Kidney epithelial cell (primary cell): Measurements from ENCODE around the gene KRTAP12-3. TPM values are rescaled to one million over a fixed set of nuclear protein-coding genes. Genes with fewer than 3 reads are reported as not detected.
"Not testable (repeated sequence)": the region's sequence is repeated elsewhere in the genome, so short reads cannot be mapped to it uniquely, and the experiment has no call there.

ENCODE experiments used
- DNase-seq: peaks from one replicate; pipeline ENCODE4 v3.0.0-alpha.2; 2010; ENCODE audit warnings: low read depth
- H3K27me3 ChIP-seq: 2 replicates; pipeline ENCODE4 v1.6.0; 2011; ENCODE audit warnings: low read length; ENCODE audit not compliant: control insufficient read depth, insufficient read depth
- H3K36me3 ChIP-seq: 2 replicates; pipeline ENCODE4 v1.5.1; 2011; ENCODE audit warnings: low read length; ENCODE audit not compliant: control insufficient read depth, insufficient read depth
- H3K4me3 ChIP-seq: 2 replicates; pipeline ENCODE4 v1.5.1; 2011; ENCODE audit warnings: low read depth, mild to moderate bottlenecking, control low read depth, low read length
- CTCF ChIP-seq: IDR thresholded peaks from 2 replicates; pipeline ENCODE4 v1.5.1; 2011; ENCODE audit warnings: mild to moderate bottlenecking, moderate library complexity, low read length, control low read depth, inconsistent platforms; ENCODE audit not compliant: insufficient read depth, poor library complexity, severe bottlenecking
- total RNA-seq: library from RNA; depleted of rRNA; stranded (reverse); fragments of >200 nt; gene quantifications from 2 replicates; pipeline ENCODE4 v1.2.3, GENCODE V29; 2015

Gene KRTAP12-3
- total RNA-seq, 1 donor from 2014 or later: not detected

DNA sequence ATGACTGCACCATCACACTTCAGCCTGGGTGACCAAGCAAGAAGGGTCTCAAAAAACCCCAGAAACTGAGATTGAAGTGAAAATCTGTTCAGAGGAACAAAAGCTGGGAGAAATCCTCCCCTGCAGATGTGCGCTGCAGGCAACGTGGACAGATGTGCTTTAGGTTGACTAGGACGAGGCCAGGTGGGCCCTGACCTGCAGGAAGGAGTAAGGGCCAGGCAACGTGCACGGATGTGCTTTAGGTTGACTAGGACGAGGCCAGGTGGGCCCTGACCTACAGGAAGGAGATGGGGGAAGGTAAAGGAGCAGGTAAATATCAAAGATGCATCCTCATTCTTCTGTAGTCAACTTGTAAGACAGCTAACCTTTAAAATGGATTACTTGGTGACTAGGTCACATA is 26.8 kb downstream of the KRTAP12-3 start:
- Histone ChIP-seq H3K4me3 (no peak overlapping the region), H3K27me3 (peaks cover 10% of the 10 kb centered on the region), H3K36me3 (no peaks in the 10 kb centered on the region)
- DNase-seq: no peak
- no peak for TF ChIP-seq CTCF

DNA sequence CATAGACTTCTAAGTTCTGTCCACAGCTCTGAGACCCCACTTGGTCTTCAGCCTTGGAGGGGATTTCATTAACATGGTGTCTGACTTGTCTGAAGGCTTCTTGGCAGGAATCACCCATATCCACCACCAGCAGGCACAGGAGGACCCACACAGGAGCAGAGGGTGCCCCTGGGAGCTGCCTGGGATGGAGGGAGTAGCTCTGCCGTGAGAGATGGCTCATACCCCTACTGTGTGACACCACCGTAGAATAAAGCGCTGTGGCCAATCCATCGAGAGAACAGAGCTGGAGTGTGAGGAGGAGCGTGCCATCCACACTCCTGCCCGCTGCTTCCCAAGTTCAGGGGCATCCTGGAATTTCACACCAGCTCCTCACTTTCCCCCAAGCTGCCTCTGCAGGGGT is 27.3 kb downstream of the KRTAP12-3 start:
- not testable (repeated sequence) for DNase-seq, H3K27me3 ChIP-seq, H3K4me3 ChIP-seq, H3K36me3 ChIP-seq

DNA sequence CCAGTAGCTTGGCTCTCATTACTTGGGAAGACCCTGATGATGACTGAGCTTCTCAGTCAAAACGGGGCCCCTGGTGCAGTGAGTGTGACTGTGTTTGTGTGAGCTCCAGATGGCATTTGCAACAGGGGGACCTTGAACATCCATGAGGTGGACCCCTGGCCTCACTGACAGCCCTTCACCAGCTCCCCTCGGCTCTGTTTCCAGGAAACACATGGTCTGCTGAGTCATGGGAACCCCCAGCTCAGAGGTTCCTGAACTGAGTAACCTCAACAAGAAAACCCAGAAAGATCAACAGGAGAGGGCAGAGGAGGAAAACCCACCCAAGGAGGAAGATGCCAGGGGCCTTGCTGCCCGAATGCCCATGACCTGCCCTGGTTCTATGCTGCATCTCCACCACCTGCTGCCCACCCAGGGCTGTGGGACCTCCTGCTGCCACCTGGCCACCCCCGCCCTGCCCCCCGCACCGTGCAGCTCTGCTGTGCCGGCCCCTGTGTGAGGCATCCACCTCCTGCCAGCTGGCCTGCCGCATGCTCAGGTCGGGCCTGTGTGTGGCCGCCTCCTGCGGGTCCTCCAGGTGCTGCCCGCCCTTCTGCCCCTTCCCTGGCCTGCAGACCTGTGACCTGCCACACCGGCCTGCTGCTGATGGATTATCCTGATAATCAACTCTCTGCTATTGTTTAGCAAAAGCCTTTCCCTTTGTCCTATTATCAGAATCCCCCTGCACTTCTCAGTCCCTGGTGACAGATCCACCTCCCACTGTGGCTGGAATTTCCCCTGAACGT is 28.5 kb downstream of the KRTAP12-3 start:
- no peak for DNase-seq
- H3K27me3 ChIP-seq: peaks cover 10% of the 10 kb centered on the region
- no peak for TF ChIP-seq CTCF
- H3K36me3 ChIP-seq: no peaks in the 10 kb centered on the region
- H3K4me3 ChIP-seq: no peak overlapping the region

DNA sequence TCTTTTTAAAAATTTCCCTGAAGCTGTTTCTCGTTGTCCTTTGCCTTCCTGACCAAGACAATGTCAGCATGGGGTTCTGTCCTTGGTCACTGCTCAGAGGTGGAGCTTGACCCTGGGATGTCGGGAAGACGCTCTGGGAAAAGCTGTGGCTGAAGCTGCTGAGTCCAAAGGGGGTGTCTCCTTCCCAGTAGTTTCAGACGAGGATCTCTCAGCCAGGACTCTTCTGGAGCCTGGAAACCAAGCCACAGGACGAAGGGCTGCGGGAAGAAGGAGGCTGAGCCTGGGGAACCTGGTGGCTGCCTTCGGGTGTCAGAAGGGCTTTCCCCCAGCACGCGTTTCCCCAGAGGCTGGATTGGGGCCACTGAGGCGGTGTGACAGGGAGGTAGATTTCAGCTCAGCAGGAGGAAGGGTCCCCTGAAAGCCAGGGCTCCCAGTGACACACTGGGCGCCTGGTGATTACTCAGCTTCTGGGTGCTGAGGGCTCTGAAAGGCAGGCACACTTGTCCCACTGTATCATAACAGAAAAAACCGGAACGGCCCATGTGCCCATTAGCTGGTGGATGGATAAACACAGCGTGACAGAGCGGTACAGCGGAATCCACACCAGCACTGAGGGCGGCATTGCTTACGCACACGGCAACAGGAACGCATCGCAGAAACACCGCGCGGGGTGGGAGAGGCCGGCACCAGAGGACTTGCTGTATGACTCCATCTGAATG is 29.3 kb downstream of the KRTAP12-3 start:
- H3K27me3 ChIP-seq: peaks cover 7% of the 10 kb centered on the region

GRCh38 chr21:44687671-44688070 is 29.9 kb downstream of the KRTAP12-3 start:
- no peak for DNase-seq
- TF ChIP-seq CTCF: no peak
- no peaks in the 10 kb centered on the region for H3K36me3 ChIP-seq

More for the DNA sequence above, 29.3 kb downstream of the KRTAP12-3 start:
- no peaks in the 10 kb centered on the region for H3K36me3 ChIP-seq
- TF ChIP-seq CTCF: no peak
- no peak for DNase-seq
- H3K4me3 ChIP-seq: no peak overlapping the region

DNA sequence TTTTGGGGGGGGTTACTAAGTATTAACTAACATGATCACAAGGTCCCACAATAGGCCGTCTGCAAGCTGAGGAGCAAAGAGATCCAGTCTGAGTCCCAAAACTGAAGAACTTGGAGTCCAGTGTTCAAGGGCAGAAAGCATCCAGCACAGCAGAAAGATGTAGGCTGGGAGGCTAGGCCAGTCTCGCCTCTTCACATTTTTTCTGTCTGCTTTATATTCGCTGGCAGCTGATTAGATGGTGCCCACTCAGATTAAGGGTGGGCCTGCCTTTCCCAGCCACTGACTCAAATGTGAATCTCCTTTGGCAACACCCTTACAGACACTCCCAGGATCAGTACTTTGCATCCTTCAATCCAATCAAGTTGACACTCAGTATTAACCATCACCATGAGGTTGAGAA is 32.0 kb downstream of the KRTAP12-3 start:
- H3K36me3 ChIP-seq, H3K4me3 ChIP-seq, DNase-seq, H3K27me3 ChIP-seq: not testable (repeated sequence)

More at GRCh38 chr21:44687671-44688070, 29.9 kb downstream of the KRTAP12-3 start:
- Histone ChIP-seq H3K27me3 (peaks cover 6% of the 10 kb centered on the region), H3K4me3 (no peak overlapping the region)

DNA sequence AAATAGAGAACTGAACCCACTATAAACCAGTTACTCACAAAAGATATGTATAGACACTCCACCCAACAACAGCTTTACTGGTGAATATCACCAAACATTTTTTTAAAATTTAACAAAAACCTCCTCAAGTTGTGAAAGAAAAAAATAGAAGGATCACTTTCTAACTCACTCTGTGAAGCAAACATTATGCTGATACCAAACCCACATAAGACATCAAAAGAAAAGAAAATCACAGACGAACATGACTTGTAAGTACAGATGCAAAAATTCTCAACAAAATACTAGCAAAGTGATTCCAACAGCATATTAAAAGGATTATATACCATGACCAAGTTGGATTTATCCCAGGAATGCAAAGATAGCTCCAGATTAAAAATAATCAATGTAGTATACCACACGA is 34.0 kb downstream of the KRTAP12-3 start:
- Histone ChIP-seq H3K4me3 (no peak overlapping the region), H3K36me3 (no peaks in the 10 kb centered on the region), H3K27me3 (peaks cover 6% of the 10 kb centered on the region)
- no peak for TF ChIP-seq CTCF
- DNase-seq: no peak
